ENCODE results near the gene PRIM1. TPM values are rescaled to one million over a fixed set of nuclear protein-coding genes. Genes with fewer than 3 reads are reported as not detected.
"Not testable (repeated sequence)": the region's sequence is repeated elsewhere in the genome, so short reads cannot be mapped to it uniquely, and the experiment has no call there.

Gene PRIM1
- total and polyA plus RNA-seq, 2 donors from 2014 or later: 3.2 to 4.9 TPM

DNA sequence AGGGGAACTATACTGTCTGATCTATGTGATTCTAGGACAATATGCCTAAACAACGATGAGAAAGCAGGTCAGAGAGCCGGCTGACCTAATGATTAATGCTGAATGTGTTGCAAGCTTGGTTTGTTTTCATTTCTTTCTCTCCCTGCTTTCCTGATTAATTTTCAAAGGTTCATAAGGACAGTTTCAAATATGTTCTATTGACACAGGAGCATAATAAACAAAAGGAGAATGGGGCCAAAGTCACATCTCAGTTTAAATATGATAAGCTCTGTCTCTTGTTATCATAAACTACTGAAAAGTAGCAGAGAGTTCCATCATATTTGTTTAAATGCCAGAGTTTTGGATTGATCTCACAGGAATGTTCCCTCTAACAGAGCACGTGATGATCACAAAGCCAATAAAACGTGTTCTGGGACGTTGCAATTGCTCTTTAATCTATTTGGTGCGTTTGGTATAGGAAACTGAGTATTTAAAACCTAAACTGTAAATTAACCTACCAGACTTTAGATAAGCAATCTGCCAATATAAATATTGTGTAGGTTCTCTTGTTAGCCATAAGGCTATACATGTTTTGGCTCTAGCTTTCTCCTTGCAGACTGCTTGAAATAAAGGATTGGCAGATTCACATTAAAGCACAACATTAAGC lies 7.3 kb upstream of the PRIM1 start:
- peak in 1 of 5 donors; percentile 29 for DNase-seq
- no peaks in the 10 kb centered on the region for H3K36me3 ChIP-seq (ENCODE audit: control insufficient read depth in 2 of 3, insufficient read depth in 3 of 3, low read length in 3 of 3)
- no peak for FAIRE-seq
- TF ChIP-seq, protein P1, sequence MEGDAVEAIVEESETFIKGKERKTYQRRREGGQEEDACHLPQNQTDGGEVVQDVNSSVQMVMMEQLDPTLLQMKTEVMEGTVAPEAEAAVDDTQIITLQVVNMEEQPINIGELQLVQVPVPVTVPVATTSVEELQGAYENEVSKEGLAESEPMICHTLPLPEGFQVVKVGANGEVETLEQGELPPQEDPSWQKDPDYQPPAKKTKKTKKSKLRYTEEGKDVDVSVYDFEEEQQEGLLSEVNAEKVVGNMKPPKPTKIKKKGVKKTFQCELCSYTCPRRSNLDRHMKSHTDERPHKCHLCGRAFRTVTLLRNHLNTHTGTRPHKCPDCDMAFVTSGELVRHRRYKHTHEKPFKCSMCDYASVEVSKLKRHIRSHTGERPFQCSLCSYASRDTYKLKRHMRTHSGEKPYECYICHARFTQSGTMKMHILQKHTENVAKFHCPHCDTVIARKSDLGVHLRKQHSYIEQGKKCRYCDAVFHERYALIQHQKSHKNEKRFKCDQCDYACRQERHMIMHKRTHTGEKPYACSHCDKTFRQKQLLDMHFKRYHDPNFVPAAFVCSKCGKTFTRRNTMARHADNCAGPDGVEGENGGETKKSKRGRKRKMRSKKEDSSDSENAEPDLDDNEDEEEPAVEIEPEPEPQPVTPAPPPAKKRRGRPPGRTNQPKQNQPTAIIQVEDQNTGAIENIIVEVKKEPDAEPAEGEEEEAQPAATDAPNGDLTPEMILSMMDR (IDR thresholded peaks at IDR 0.05; ENCODE audit: borderline replicate concordance, extremely low read depth, insufficient read depth): no peak
- no peak overlapping the region for H3K9ac ChIP-seq (ENCODE audit: low read length in 3 of 3)
- no peaks in the 10 kb centered on the region for H3K27me3 ChIP-seq (ENCODE audit: control insufficient read depth, insufficient read depth, low read length)
- H3K4me1 ChIP-seq (ENCODE audit: control insufficient read depth in 2 of 3, insufficient read depth in 2 of 3, low read depth in 1 of 3, low read length in 3 of 3): no peaks in the 10 kb centered on the region
- no peak overlapping the region for H3K4me3 ChIP-seq (ENCODE audit: low read length in 3 of 3)
- H3K9me3 ChIP-seq (ENCODE audit: control insufficient read depth in 2 of 3, insufficient read depth in 1 of 3, low read length in 3 of 3): peaks cover 0 to 11% (median 0%) of the 10 kb centered on the region in 3 donors
- peak overlapping the region in 1 of 2 donors; percentile 1 for H3K27ac ChIP-seq (ENCODE audit: low read depth in 2 of 2, low read length in 2 of 2)
- intact Hi-C loops (cut with DNase I): no loop called here

DNA sequence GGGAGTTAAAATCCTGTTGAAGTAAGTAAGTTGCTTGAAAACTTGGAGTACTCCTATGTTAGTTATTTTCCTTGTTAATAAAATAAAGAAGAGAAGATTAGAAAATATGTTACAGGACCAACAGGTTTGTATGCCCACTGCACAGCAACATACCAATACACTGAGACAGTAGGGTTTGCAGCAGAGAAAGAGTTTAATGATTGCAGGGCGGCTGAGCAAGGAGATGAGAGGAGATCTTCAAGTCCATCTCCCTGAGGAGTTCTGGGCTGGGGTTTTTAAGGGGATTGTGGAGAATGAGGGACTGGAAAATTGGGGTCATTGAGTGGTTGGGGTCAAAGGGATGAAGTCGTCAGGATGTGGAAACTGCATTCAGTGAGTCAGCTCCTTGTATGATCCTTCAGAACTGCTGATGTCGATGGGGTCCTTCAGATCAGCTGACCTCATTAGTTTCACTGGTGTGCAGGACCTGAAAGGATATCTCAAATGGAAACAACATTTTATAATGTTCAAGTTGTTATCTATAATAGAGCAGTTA lies 6.7 kb upstream of the PRIM1 start:
- Histone ChIP-seq H3K9me3 (ENCODE audit: control insufficient read depth in 2 of 3, insufficient read depth in 1 of 3, low read length in 3 of 3) (peaks cover 0 to 11% (median 0%) of the 10 kb centered on the region in 3 donors), H3K27me3 (ENCODE audit: control insufficient read depth, insufficient read depth, low read length) (no peaks in the 10 kb centered on the region), H3K9ac (ENCODE audit: low read length in 3 of 3) (no peak overlapping the region), H3K27ac (ENCODE audit: low read depth in 2 of 2, low read length in 2 of 2) (peak overlapping the region in 1 of 2 donors; percentile 1), H3K36me3 (ENCODE audit: control insufficient read depth in 2 of 3, insufficient read depth in 3 of 3, low read length in 3 of 3) (no peaks in the 10 kb centered on the region), H3K4me3 (ENCODE audit: low read length in 3 of 3) (no peak overlapping the region), H3K4me1 (ENCODE audit: control insufficient read depth in 2 of 3, insufficient read depth in 2 of 3, low read depth in 1 of 3, low read length in 3 of 3) (no peaks in the 10 kb centered on the region)
- TF ChIP-seq, protein P1 (IDR thresholded peaks at IDR 0.05; ENCODE audit: borderline replicate concordance, extremely low read depth, insufficient read depth): no peak
- FAIRE-seq: no peak
- no peak for DNase-seq
- intact Hi-C loops (cut with DNase I): no loop called here

DNA sequence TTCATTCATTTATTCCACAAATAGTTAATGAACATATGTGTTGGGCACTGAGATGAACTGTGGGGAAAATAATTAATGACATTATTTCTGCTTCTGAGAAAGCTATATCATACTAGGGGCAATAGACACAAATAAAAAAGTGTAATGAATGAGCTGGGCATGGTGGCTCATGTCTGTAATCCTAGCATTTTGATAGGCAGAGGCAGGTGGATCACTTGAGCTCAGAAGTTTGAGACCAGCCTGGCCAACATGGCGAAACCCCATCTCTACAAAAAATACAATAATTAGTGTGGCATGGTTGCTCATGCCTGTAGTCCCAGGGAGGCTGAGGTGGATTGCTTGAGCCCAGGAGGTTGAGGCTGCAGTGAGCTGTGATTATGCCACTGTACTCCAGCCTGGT lies 5.8 kb upstream of the PRIM1 start:
- H3K4me1 ChIP-seq (ENCODE audit: control insufficient read depth in 2 of 3, insufficient read depth in 2 of 3, low read depth in 1 of 3, low read length in 3 of 3); intact Hi-C loops (cut with DNase I); FAIRE-seq; DNase-seq; H3K27ac ChIP-seq (ENCODE audit: low read depth in 2 of 2, low read length in 2 of 2); H3K4me3 ChIP-seq (ENCODE audit: low read length in 3 of 3); H3K27me3 ChIP-seq (ENCODE audit: control insufficient read depth, insufficient read depth, low read length); H3K36me3 ChIP-seq (ENCODE audit: control insufficient read depth in 2 of 3, insufficient read depth in 3 of 3, low read length in 3 of 3); H3K9ac ChIP-seq (ENCODE audit: low read length in 3 of 3): not testable (repeated sequence)
- H3K9me3 ChIP-seq (ENCODE audit: control insufficient read depth in 2 of 3, insufficient read depth in 1 of 3, low read length in 3 of 3): peaks cover 0 to 11% (median 0%) of the 10 kb centered on the region in 3 donors

DNA sequence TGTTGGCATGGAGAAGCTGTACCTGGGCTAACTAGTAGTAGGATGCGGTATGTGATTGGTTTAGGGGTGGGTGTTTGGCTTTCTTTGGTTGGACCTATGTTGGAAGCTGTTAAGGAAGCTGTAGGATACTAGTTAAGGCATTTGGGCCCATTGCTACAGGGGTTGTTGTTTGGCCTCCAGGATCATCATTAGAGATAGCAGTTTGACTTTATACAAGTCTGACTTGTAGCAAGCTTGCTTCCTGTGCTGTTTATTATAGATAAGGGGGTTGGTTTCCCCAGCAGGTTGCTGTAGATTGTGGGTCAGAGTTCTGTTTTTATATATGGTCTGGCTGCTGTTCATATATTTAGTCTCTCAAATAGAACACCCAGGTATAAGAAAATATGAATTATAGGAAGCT lies 1.4 kb upstream of the PRIM1 start:
- no peak for DNase-seq
- Histone ChIP-seq H3K36me3 (ENCODE audit: control insufficient read depth in 2 of 3, insufficient read depth in 3 of 3, low read length in 3 of 3) (no peaks in the 10 kb centered on the region), H3K4me1 (ENCODE audit: control insufficient read depth in 2 of 3, insufficient read depth in 2 of 3, low read depth in 1 of 3, low read length in 3 of 3) (peaks cover 0 to 2% (median 0%) of the 10 kb centered on the region in 3 donors), H3K9me3 (ENCODE audit: control insufficient read depth in 2 of 3, insufficient read depth in 1 of 3, low read length in 3 of 3) (peaks cover 0 to 5% (median 0%) of the 10 kb centered on the region in 3 donors), H3K27me3 (ENCODE audit: control insufficient read depth, insufficient read depth, low read length) (no peaks in the 10 kb centered on the region), H3K27ac (ENCODE audit: low read depth in 2 of 2, low read length in 2 of 2) (no peak overlapping the region), H3K4me3 (ENCODE audit: low read length in 3 of 3) (no peak overlapping the region), H3K9ac (ENCODE audit: low read length in 3 of 3) (no peak overlapping the region)
- intact Hi-C loops (cut with DNase I): no loop called here
- TF ChIP-seq, protein P1 (IDR thresholded peaks at IDR 0.05; ENCODE audit: borderline replicate concordance, extremely low read depth, insufficient read depth): no peak
- FAIRE-seq: no peak

DNA sequence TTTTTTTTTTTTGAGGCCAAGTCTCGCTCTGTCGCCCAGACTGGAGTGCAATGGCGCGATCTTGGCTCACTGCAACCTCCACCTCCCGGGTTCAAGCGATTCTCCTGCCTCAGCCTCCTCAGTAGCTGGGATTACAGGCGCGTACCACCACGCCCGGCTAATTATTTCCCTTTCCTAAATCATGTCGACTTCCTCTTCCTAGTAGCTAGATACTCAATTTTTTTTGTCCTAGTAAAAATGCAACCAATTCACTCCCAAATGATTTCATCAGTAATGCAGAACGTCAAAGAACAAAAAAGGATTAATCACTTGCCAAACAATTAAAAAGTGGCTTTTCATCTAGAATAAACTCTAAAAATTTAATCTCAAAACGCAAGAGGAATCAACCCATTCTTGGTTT lies 1.5 kb downstream of the PRIM1 start:
- H3K27ac ChIP-seq (ENCODE audit: low read depth in 2 of 2, low read length in 2 of 2); H3K4me3 ChIP-seq (ENCODE audit: low read length in 3 of 3); H3K9ac ChIP-seq (ENCODE audit: low read length in 3 of 3); intact Hi-C loops (cut with DNase I); H3K4me1 ChIP-seq (ENCODE audit: control insufficient read depth in 2 of 3, insufficient read depth in 2 of 3, low read depth in 1 of 3, low read length in 3 of 3); H3K36me3 ChIP-seq (ENCODE audit: control insufficient read depth in 2 of 3, insufficient read depth in 3 of 3, low read length in 3 of 3); FAIRE-seq; H3K27me3 ChIP-seq (ENCODE audit: control insufficient read depth, insufficient read depth, low read length); DNase-seq; H3K9me3 ChIP-seq (ENCODE audit: control insufficient read depth in 2 of 3, insufficient read depth in 1 of 3, low read length in 3 of 3): not testable (repeated sequence)

Measured in kidney (tissue), 14 donors.